Type B pancreatic cell (in vitro differentiated cells): ENCODE data around the gene COL5A1. TPM values are rescaled to one million over a fixed set of nuclear protein-coding genes. Genes with fewer than 3 reads are reported as not detected.

ENCODE experiments used
- DNase-seq: peaks from one replicate; pipeline ENCODE4 v3.0.0; 2021; ENCODE audit warnings: mixed read lengths; ENCODE audit not compliant: unreplicated experiment; ENCODE audit errors: extremely low spot score
- H3K27ac Mint-ChIP-seq: 2 replicates; pipeline ENCODE4 v1.8.0; 2021; ENCODE audit warnings: mild to moderate bottlenecking, mixed read lengths
- H3K27me3 Mint-ChIP-seq: 2 replicates; pipeline ENCODE4 v1.8.0; 2021; ENCODE audit warnings: mixed read lengths
- H3K36me3 Mint-ChIP-seq: 2 replicates; pipeline ENCODE4 v1.8.0; 2021; ENCODE audit warnings: mixed read lengths
- H3K4me1 Mint-ChIP-seq: one replicate; pipeline ENCODE4 v1.8.0; 2021; ENCODE audit warnings: mixed read lengths; ENCODE audit not compliant: unreplicated experiment
- H3K4me3 Mint-ChIP-seq: 2 replicates; pipeline ENCODE4 v1.8.0; 2021; ENCODE audit warnings: mild to moderate bottlenecking, mixed read lengths
- H3K9me3 Mint-ChIP-seq: 2 replicates; pipeline ENCODE4 v1.8.0; 2021; ENCODE audit warnings: mixed read lengths
- total RNA-seq: library from RNA; stranded (reverse); gene quantifications from 2 replicates; pipeline ENCODE4 v1.2.1, GENCODE V29; 2021; ENCODE audit warnings: low replicate concordance
- TF ChIP-seq, protein P1 (sequence below): fragments of 200-600 bp; sonication (generic); conservative IDR thresholded peaks from 2 replicates; pipeline ENCODE4 v1.5.0; 2021; ENCODE audit warnings: antibody characterized with exemption, mild to moderate bottlenecking

The COL5A1 gene
- total RNA-seq, 1 donor from 2014 or later: 112 TPM

DNA sequence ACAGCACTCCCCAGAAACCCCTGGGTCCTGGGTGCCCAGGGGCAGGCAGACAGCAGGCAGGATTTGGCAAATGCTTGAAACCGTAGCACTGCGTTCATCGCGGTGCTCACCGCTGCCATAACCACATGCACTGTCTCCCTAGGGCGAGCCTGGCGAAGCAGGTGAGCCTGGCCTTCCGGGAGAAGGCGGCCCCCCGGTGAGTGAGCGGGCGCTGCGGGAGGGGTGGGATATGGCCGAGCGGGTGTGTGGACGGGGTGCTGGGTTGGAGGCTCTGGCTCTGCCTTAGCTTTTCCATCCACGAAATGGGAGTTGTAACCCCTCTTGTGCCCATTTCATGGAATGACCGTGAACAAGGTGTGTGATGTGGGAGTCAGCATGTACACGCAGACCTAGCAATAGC, 172.2 kb downstream of the COL5A1 start:
- Mint-ChIP-seq H3K4me1 (peaks cover 10% of the 10 kb centered on the region), H3K4me3 (no peak overlapping the region), H3K27ac (no peak overlapping the region), H3K36me3 (peaks cover 4% of the 10 kb centered on the region), H3K9me3 (no peaks in the 10 kb centered on the region), H3K27me3 (peaks cover 4% of the 10 kb centered on the region)
- TF ChIP-seq, protein P1, sequence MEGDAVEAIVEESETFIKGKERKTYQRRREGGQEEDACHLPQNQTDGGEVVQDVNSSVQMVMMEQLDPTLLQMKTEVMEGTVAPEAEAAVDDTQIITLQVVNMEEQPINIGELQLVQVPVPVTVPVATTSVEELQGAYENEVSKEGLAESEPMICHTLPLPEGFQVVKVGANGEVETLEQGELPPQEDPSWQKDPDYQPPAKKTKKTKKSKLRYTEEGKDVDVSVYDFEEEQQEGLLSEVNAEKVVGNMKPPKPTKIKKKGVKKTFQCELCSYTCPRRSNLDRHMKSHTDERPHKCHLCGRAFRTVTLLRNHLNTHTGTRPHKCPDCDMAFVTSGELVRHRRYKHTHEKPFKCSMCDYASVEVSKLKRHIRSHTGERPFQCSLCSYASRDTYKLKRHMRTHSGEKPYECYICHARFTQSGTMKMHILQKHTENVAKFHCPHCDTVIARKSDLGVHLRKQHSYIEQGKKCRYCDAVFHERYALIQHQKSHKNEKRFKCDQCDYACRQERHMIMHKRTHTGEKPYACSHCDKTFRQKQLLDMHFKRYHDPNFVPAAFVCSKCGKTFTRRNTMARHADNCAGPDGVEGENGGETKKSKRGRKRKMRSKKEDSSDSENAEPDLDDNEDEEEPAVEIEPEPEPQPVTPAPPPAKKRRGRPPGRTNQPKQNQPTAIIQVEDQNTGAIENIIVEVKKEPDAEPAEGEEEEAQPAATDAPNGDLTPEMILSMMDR: no peak
- no peak for DNase-seq

DNA sequence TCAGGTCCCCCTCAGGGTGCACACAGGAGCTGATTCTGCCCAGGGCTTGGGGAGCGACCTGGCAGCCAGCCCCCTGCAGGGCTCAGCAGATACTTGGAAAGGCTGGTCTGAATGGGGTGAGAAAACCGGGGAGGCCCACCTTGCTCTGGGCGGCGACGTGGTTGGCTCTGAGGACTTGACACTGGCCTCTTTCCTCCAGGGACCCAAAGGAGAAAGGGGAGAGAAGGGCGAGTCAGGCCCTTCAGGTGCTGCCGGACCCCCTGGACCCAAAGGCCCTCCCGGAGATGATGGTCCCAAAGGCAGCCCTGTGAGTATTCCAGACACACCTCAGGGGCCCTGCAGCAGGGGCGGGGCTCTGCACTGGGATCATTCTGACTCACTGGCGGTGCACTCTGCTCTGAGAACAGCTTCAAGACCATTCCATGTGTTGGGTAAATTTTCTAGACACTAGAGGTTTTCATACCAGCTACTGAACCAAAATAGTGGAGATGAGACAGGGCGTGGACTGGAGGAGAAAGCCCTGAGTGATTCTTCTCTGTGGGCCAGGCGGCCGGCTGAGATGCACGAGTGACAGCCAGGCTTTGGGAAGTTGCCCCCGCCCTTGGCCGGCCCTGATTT, 173.1 kb downstream of the COL5A1 start:
- peaks cover 4% of the 10 kb centered on the region for H3K27me3 Mint-ChIP-seq
- peaks cover 4% of the 10 kb centered on the region for H3K36me3 Mint-ChIP-seq
- H3K9me3 Mint-ChIP-seq: no peaks in the 10 kb centered on the region
- peaks cover 10% of the 10 kb centered on the region for H3K4me1 Mint-ChIP-seq
- no peak overlapping the region for H3K27ac Mint-ChIP-seq
- TF ChIP-seq, protein P1: no peak
- H3K4me3 Mint-ChIP-seq: no peak overlapping the region
- DNase-seq: no peak

DNA sequence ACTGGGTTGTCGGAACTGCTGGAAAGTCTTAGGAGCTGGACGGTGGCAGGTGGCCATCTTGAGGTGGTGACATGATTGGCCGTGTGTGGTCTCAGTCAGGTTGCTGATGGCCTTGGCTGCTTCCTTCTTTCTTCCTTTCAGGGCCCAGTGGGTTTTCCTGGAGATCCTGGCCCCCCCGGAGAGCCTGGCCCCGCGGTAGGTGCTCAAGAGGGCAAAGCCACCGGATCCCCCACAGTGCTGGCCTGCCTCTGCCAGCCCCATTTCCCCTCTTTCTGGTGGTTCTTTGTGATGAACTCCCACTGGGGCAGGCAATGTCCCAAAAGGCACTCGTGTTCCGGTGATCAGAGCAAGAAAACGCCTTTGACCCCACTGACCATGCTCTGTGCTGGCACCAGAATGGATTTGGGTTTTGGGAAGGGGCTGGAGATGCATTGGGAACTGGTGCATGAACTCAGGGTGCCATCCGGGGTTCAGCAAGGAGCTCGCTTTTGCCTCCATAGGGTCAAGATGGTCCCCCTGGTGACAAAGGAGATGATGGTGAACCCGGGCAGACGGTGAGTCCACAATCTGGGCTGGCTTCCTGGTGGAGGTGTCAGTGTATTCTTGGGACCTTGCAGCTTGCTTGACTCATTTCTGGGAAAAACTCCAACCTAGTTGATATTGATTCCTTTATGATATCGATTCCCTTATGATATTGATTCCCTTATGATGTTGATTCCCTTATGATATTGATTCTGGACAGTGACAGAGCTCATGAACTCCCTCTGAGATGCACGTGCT, 174.0 kb downstream of the COL5A1 start:
- Mint-ChIP-seq H3K36me3 (peaks cover 4% of the 10 kb centered on the region), H3K27ac (no peak overlapping the region), H3K9me3 (no peaks in the 10 kb centered on the region), H3K27me3 (peaks cover 4% of the 10 kb centered on the region), H3K4me3 (no peak overlapping the region), H3K4me1 (peaks cover 10% of the 10 kb centered on the region)
- TF ChIP-seq, protein P1: no peak
- no peak for DNase-seq

DNA sequence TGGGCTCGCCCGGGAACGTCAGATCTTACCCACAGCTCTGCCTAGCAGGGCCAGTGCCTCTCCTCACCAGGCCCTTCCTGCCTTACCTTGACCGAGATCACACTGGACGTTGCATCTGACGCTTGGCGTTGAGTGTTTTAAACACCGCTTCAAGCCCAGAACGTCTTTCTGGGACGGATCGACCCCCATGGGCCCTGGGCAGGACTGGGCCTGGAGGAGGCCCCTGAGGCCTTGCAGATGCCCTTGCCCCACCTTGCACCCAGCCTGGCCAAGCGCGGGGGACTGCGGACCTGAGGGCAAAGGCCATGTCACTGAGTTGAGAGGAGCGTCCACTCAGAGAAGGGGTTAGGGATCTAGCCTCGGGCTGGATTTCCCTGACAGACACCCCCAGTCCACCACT, 174.7 kb downstream of the COL5A1 start:
- TF ChIP-seq, protein P1: no peak
- H3K4me3 Mint-ChIP-seq: no peak overlapping the region
- peaks cover 4% of the 10 kb centered on the region for H3K36me3 Mint-ChIP-seq
- peaks cover 4% of the 10 kb centered on the region for H3K27me3 Mint-ChIP-seq
- peaks cover 10% of the 10 kb centered on the region for H3K4me1 Mint-ChIP-seq
- no peak for DNase-seq
- no peaks in the 10 kb centered on the region for H3K9me3 Mint-ChIP-seq
- H3K27ac Mint-ChIP-seq: no peak overlapping the region

DNA sequence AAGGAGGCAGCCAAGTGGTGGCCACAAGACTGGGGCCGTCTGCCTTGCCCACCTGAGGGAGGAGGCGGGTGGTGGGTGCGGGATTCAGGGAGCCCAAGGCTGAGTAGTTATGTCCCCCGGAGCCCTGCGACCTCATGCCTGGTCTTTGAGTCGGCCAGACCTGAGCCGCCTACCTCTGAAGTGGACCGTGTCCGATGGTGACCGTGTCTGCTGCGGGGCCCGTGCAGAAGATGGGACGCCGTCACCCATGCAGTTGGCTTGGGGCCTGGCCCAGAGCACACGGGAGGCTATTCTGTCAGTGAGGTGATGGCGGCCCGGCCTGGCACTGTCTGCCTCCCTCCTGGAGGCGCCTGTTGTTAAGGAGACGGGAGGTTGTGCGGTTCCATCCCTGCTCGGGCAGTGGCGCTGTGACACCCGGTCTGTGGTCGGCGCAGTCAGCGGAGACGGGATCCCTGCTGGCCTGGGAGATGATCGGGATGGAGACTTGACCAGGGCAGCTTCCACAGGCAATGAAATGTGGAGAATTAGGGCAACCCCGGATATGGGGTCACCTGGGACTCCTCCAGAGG, 176.5 kb downstream of the COL5A1 start:
- Mint-ChIP-seq H3K36me3 (peaks cover 4% of the 10 kb centered on the region), H3K9me3 (no peaks in the 10 kb centered on the region), H3K4me1 (no peaks in the 10 kb centered on the region), H3K27ac (no peak overlapping the region), H3K27me3 (peaks cover 1% of the 10 kb centered on the region), H3K4me3 (no peak overlapping the region)
- TF ChIP-seq, protein P1: no peak
- no peak for DNase-seq
